ENCODE measurements around the gene PLA2G4E. TPM values are rescaled to one million over a fixed set of nuclear protein-coding genes. Genes with fewer than 3 reads are reported as not detected.

Gene PLA2G4E
- total RNA-seq, 1 experiment from 2014 or later: not detected

DNA sequence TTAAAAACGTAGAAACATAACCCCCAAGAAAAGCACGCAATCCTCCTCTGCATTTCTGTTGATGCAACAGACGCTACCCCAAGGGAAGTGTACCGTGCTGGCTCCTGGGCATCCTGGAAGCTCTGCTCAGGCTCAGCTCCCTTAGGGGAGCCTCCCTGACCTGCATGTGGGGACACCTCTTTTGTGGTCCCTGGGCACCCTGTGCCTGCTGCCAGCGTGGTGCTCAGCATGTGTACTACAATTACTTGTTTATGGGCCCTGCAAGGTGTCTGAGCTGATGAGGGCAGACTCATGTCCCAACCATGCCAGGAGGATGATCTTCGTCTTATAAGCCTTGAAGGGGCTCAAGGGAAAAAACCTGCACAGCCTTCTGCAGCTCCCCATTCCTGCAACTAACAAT is 66.8 kb downstream of the PLA2G4E start (continued):
- TF ChIP-seq POLR2A (IDR thresholded peaks at IDR 0.05; ENCODE audit: borderline replicate concordance, extremely low read depth, insufficient read depth, insufficient read length): no peak
- no peak for TF ChIP-seq JUND (IDR thresholded peaks at IDR 0.05)
- TF ChIP-seq, protein P1, sequence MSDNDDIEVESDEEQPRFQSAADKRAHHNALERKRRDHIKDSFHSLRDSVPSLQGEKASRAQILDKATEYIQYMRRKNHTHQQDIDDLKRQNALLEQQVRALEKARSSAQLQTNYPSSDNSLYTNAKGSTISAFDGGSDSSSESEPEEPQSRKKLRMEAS (IDR thresholded peaks at IDR 0.05): no peak
- TF ChIP-seq YY1 (IDR thresholded peaks at IDR 0.05; ENCODE audit: extremely low read depth, insufficient replicate concordance, low read depth, low read length): no peak

DNA sequence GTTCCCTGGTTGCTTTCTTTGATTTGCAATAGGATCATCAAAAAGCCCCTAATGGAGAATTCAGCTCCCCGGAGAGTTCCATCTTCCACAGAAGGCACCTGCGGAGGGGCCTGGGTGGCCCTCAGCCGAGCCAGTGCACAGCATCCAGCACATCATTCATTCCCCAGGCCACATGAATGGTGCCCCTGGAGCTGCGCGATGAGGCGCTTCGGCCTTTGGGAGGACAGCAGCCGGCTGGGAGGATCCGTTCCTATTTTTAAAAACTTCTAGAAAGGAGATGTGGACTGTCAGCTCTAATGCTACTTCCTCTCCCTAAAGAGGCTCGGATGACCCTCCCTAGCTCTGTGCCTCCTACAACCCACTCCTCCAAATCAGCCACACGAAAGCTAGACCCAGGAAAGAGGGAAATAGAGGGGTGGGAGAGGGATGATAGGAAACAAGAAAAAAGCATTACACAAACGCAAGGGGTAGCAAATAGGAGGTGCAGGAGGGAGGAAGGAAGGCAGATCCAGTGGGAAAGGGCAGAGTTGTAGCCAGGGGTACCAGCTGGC is 68.8 kb downstream of the PLA2G4E start:
- H3K4me1 ChIP-seq (ENCODE audit: control insufficient read depth in 1 of 2, insufficient read depth in 2 of 2, low read length in 2 of 2): peaks cover 0 to 13% of the 10 kb centered on the region in 2 experiments; a peak in 2 of 4 replicates
- RAD21 ChIA-PET (ENCODE audit: low non-redundant PET in 1 of 2, low total read pairs in 2 of 2, uncharacterized antibody in 2 of 2, unreplicated experiment in 2 of 2): no interaction called here
- peaks cover 57% of the 10 kb centered on the region for H3K79me2 ChIP-seq (ENCODE audit: insufficient read depth, low read length)
- BruUV-seq (replicated peaks): no TSS peak
- peaks cover 4 to 29% of the 10 kb centered on the region in 2 experiments; a peak in 3 of 4 replicates for H3K36me3 ChIP-seq (ENCODE audit: control insufficient read depth in 1 of 2, insufficient read depth in 2 of 2, low read length in 2 of 2)
- no peaks in the 10 kb centered on the region; the same call in 1 of the 2 replicates for H4K20me1 ChIP-seq (ENCODE audit: insufficient read depth)
- intact Hi-C loops (cut with micrococcal nuclease): no loop called here
- TF ChIP-seq, protein P2, sequence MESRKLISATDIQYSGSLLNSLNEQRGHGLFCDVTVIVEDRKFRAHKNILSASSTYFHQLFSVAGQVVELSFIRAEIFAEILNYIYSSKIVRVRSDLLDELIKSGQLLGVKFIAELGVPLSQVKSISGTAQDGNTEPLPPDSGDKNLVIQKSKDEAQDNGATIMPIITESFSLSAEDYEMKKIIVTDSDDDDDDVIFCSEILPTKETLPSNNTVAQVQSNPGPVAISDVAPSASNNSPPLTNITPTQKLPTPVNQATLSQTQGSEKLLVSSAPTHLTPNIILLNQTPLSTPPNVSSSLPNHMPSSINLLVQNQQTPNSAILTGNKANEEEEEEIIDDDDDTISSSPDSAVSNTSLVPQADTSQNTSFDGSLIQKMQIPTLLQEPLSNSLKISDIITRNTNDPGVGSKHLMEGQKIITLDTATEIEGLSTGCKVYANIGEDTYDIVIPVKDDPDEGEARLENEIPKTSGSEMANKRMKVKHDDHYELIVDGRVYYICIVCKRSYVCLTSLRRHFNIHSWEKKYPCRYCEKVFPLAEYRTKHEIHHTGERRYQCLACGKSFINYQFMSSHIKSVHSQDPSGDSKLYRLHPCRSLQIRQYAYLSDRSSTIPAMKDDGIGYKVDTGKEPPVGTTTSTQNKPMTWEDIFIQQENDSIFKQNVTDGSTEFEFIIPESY (IDR thresholded peaks at IDR 0.05; ENCODE audit: extremely low read depth, insufficient replicate concordance, low read length): no peak
- TF ChIP-seq EGR1 (IDR thresholded peaks at IDR 0.05; ENCODE audit: low read depth): no peak
- TF ChIP-seq POLR2AphosphoS5 (IDR thresholded peaks at IDR 0.05; ENCODE audit: low read depth, low read length): no peak
- TF ChIP-seq CBX3 (IDR thresholded peaks at IDR 0.05; ENCODE audit: low read depth): no peak
- TF ChIP-seq SIN3A (IDR thresholded peaks at IDR 0.05; ENCODE audit: low read depth): no peak
- H3K27me3 ChIP-seq (ENCODE audit: insufficient read depth, low read length): no peaks in the 10 kb centered on the region
- POLR2A ChIA-PET: no interaction called here
- DNase-seq (ENCODE audit: low read depth, low spot score) (no peak), ATAC-seq (no peak)
- H3K27ac ChIP-seq (ENCODE audit: low read depth, low read length): no peak overlapping the region
- no peak overlapping the region for H2AFZ ChIP-seq (ENCODE audit: low read depth, low read length, poor library complexity, severe bottlenecking)
- no peak overlapping the region for H3K4me3 ChIP-seq (replicated peaks in 1 of 2; ENCODE audit: low read depth in 1 of 2, low read length in 2 of 2)
- CTCF ChIA-PET: no interaction called here
- no peaks in the 10 kb centered on the region for H3K9me2 ChIP-seq (ENCODE audit: insufficient read depth)
- no peak overlapping the region for H3K9ac ChIP-seq (ENCODE audit: low read length)
- H3K9me3 ChIP-seq (ENCODE audit: control insufficient read depth in 1 of 2, insufficient read depth in 1 of 2, low read depth in 1 of 2, low read length in 2 of 2): no peaks in the 10 kb centered on the region
- H3K4me2 ChIP-seq (ENCODE audit: low read length): no peak overlapping the region

All from HCT116 (cell line).